C4-2B (cell line): ENCODE data around the gene ARHGAP15.

Experiments used
- CTCF ChIP-seq: fragments of 450-650 bp; conservative IDR thresholded peaks from 2 replicates; pipeline ENCODE4 v1.5.1; 2017; ENCODE audit warnings: mild to moderate bottlenecking
- ZFX ChIP-seq: fragments of 450-650 bp; IDR thresholded peaks from 2 replicates; pipeline ENCODE4 v1.6.1; 2017

DNA sequence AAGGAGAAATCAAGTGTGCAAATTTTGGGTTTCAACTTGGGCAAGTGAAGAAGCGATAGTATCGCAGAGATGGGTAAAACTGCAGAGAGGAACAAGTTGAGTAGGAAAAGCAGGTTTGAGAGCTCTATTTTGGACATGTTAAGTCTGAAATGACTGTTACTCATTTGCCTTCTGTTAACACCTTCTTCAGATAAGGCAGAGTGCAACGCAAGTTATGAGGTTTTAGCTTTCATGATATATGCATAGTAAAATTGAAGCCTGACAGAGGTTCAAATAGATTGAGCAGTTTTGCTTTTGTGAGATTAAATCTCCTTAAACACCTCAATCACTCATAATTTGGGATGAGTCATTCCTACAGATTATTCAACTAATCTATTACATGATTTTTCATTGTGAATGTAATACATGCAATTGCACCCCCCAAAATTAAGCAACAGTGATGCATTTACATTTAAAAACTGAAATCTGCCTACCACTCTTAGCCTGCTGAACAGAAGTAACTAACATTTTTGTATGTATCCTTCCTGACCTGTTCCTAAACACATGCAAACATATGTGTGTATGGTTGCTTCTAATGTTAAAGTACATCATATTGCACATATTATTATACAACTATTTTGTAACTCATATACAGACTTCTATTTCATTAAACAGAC lies 575.4 kb downstream of the ARHGAP15 start:
- TF ChIP-seq CTCF = no peak
- no peak for TF ChIP-seq ZFX
